ENCODE measurements around the gene PIP4P1. TPM values are rescaled to one million over a fixed set of nuclear protein-coding genes. Genes with fewer than 3 reads are reported as not detected.

The PIP4P1 gene
- total RNA-seq: 28.1 and 39.4 TPM in 2 replicates

DNA sequence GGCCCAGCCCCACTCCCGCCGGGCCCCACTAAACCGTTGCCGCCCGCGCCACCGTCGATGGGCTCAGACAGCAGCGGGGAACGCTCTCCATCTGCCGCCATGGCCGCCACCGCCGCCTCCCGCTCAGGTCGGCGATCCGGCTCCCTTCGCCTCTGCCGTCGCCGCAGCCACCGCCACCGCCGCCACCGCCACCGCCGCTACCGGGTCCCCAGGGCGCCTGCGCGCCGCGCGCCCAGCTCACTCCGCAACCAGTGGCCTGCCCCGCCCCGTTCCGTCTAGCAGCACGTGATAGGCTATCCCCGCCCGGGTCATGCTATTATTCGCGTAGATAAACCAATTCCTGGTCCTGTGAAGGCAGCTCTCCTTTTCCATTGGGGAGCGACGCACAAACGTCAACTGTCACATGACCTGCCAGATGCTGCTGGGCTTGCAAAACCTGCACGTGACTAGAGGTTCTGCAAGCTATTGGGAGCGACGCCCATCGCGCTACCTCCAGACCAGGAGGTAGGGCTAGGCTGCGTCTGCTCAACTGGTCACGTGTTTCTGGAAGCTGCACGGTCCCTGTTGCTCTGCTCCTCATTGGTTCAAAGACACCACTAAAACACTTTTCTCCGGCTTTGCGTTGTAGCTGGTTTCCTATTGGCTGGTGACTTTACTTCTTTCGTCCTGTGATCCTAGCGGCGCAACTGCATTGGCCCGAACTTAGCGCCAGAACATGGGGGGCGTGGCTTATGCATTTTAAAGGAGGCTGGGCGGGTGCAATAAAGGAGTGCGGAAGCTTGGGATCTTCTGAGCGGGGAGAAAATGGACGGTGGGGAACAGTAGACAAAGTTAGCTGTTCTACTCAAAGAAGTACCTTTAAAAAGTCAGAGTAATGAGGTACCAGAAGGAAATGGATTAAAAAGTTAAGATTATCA lies at the start of gene PIP4P1:
Gene PIP4P1, minus strand, starts transcription at position 210 of the 917 bp plus-strand sequence. Its CDS starts 109 bp downstream, at position 101.

DNA sequence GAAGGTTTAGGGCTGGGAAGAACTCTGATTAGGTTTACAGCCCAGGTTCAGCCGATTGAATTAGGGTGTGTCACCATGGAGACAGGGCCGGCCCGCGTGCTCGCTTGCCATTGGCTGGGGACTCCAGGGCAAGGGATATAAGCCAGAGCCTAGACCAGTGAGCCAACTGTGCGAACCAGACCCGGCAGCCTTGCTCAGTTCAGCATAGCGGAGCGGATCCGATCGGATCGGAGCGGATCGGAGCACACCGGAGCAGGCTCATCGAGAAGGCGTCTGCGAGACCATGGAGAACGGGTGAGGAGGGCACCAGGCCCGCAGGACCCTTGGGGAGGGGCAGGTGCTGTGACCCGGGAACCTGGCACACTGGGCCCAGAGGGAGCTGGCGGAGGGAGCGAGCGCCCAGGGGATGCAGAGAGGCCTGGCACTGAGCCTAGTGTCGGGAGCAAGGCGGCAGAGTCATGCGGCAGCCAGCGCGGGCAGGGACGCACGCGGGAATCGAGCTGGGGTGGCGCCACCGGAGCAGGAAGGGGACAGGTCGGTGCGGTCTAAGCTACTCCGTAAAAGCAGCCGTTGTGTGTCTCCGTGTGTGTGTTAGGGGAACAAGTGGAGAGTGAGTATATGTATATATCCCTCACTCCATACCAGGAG lies 8.1 kb upstream of the PIP4P1 start, which contains the start of gene PNP:
Gene PNP, plus strand, starts transcription at position 165 of the 648 bp plus-strand sequence. Its CDS starts 119 bp downstream, at position 284.

DNA sequence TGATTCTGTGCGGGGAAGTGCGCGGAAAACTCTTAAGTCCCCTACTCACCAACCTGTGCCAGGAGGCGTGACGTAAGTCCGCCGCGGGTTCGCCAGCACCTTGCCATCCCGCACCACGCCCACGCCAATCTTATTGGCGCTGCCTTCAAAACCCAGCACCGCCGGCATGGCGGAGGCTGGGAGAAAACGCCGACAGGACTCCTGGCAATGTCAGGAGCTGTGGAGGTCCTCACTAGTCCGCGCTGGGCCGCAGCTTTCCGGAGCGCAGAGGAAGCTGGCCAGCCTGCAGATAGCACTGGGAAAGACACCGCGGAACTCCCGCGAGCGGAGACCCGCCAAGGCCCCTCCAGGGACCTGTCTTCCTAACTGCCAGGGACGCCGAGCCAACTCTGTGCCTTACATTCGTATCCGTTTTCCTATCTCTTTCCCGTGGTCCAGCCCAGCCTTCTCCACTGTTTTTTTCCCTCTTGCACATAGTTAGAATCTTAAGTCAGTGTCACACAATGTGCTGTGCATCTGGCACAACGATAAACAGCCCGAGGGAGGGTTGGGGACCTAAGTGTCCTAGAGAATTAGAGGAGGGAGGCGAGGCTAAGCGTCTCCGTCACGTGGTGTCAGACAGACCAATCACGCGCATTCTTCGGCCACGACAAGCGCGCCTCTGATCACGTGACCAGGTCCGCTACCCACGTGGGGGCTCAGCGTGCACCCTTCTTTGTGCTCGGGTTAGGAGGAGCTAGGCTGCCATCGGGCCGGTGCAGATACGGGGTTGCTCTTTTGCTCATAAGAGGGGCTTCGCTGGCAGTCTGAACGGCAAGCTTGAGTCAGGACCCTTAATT lies 6.5 kb downstream of the PIP4P1 start, which contains the start of the genes APEX1 and OSGEP:
Gene APEX1, plus strand, starts transcription at position 711 of the 839 bp plus-strand sequence. CDS start 420 bp downstream, outside the sequence.
Gene OSGEP, minus strand, starts transcription at position 297 of the 839 bp plus-strand sequence. Its CDS starts 129 bp downstream, at position 168.

DNA sequence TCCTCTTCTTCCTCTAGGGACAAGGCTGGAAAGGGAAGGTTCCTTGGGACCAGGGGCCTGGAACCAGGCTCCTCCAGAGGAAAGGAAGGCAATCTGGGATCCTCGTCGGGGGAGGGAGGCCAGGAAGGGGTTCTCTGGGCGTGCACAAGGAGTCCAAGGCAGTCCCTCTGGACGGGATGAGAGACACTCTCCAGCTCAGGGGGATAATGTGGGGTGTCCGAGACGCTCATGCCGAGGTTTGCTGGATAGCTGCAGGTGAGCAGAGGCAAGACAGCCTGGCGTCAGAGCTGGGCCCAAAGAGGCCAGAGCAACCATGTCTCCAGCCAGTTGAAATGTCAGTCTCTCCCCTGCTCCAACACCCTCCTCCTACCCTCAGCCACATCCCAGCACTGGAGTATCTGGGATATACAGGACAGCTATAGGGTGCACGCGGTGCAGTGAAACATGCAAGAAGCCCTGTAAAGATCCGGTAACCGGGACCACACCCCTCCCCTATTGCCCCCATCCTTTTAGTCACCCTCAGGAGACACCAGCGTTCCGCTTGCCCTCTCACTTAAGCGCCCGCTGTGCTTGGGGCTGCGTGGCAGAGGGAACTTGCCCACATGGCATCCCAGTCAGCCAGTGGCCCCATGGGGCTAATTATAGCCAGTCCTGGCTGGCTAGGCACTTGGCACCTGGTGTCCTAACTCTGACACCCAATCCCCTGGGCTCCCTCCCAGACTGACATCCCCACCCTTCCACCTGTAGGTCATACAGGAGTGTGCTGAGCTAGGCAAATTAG lies 25.5 kb downstream of the PIP4P1 start, which contains the start of gene KLHL33:
Gene KLHL33, minus strand, starts transcription at position 585 of the 781 bp plus-strand sequence. Its CDS starts 355 bp downstream, at position 230.

DNA sequence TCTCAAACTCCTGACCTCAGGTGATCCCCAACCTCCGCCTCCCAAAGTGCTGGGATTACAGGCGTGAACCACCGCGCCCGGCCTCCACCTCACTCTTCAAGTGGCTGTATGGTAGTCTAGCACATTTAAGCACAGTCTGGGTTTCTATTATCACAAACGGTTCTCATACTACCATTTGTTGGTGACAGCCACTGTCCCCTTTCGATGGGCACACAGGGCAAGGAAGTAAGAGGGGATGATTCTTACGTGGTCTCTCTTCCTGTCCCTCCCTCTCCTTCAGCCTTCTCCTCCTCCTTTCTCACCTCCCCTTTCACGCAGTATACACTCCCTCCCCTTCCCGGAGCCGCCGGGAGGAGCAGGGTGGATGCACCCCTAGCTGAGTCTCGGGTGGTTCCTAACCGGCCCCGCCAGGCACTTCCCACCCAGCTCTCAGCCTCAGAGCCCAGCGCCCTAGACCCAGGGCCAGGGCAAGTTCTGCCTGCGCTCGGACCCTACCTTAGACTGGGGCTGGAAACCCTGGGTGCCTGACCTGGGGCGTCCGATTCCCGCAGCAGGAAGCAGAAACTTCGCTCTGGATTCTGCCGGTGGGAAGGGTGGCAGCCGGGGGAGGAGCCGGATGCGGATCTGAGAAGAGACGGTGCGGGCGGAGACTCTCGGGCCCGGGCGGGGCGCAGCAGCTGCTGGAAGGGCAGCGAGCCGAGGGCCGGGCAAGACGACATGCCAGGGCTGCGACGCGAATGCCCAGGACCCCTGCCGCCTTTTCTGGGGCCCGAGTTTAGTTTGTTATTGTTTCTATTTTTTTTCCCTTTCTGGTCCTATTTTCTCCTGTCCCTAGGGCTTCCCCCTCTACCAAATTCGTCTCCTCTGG lies 48.1 kb downstream of the PIP4P1 start, which contains the start of gene TEP1:
Gene TEP1, minus strand, starts transcription at position 626 of the 868 bp plus-strand sequence. CDS start 5,062 bp downstream, outside the sequence.

Other genes starting within 250 kb of the PIP4P1 start
- gene OR11H6, start 237.7 kb downstream of the PIP4P1 start, total RNA-seq: not detected in 2 replicates
- not detected in 2 replicates for gene OR11H7, start 232.5 kb downstream of the PIP4P1 start, total RNA-seq
- gene OR11H4, start 222.1 kb downstream of the PIP4P1 start, total RNA-seq: not detected in 2 replicates
- 25.2 and 26.2 TPM in 2 replicates for gene TTC5, start 155.5 kb downstream of the PIP4P1 start, total RNA-seq
- gene CCNB1IP1, start 128.2 kb downstream of the PIP4P1 start, total RNA-seq: 51.2 and 60.2 TPM in 2 replicates
- gene PARP2, start 117.8 kb downstream of the PIP4P1 start, total RNA-seq: 11.5 and 22.1 TPM in 2 replicates
- 15.1 and 27.4 TPM in 2 replicates for gene TEP1, start 47.9 kb downstream of the PIP4P1 start, total RNA-seq
- 0.11 and 0.12 TPM in 2 replicates for gene KLHL33, start 25.3 kb downstream of the PIP4P1 start, total RNA-seq
- gene OSGEP, start 6.6 kb downstream of the PIP4P1 start, total RNA-seq: 46.5 and 51.5 TPM in 2 replicates
- 79.0 and 82.6 TPM in 2 replicates for gene APEX1, start 6.2 kb downstream of the PIP4P1 start, total RNA-seq
- gene PNP, start 8.0 kb upstream of the PIP4P1 start, total RNA-seq: 39.4 and 48.6 TPM in 2 replicates
- gene RNASE10, start 44.1 kb upstream of the PIP4P1 start, total RNA-seq: not detected in 2 replicates
- not detected in 2 replicates for gene RNASE9, start 99.6 kb upstream of the PIP4P1 start, total RNA-seq
- not detected in 2 replicates for gene RNASE11, start 126.6 kb upstream of the PIP4P1 start, total RNA-seq
- not detected in 2 replicates for gene RNASE12, start 129.9 kb upstream of the PIP4P1 start, total RNA-seq
- gene OR6S1, start 180.3 kb upstream of the PIP4P1 start, total RNA-seq: not detected in 2 replicates
- gene RNASE4, start 223.1 kb upstream of the PIP4P1 start, total RNA-seq: 15.8 and 21.6 TPM in 2 replicates
- gene ANG, start 227.3 kb upstream of the PIP4P1 start, total RNA-seq: 5.3 and 5.4 TPM in 2 replicates